KG1 (cell line): ENCODE data around the gene SLIT1.

Source experiments
- DNase-seq: peaks from one replicate; lab custom pipeline; 2025; lab: John Stamatoyannopoulos, UW

Gene SLIT1

GRCh38 chr10:97171001-97171400 lies 14.8 kb downstream of the SLIT1 start:
- DNase-seq = no peak

GRCh38 chr10:97169911-97170693 lies 15.7 kb downstream of the SLIT1 start:
- no peak for DNase-seq

GRCh38 chr10:97169063-97169462 lies 16.7 kb downstream of the SLIT1 start:
- DNase-seq = no peak

- DNase-seq = no peak
Measured at GRCh38 chr10:97168645-97169044, 17.1 kb downstream of the SLIT1 start.

GRCh38 chr10:97165499-97165898 lies 20.3 kb downstream of the SLIT1 start:
- no peak for DNase-seq

GRCh38 chr10:97163781-97164501 lies 21.8 kb downstream of the SLIT1 start:
- no peak for DNase-seq

GRCh38 chr10:97163181-97163580 lies 22.6 kb downstream of the SLIT1 start:
- no peak for DNase-seq

- DNase-seq = no peak
Measured at GRCh38 chr10:97159646-97160305, 26.0 kb downstream of the SLIT1 start.

GRCh38 chr10:97157578-97158095 lies 28.1 kb downstream of the SLIT1 start:
- DNase-seq = no peak

GRCh38 chr10:97154781-97155180 lies 31.0 kb downstream of the SLIT1 start:
- no peak for DNase-seq

GRCh38 chr10:97154162-97154561 lies 31.6 kb downstream of the SLIT1 start:
- DNase-seq = no peak

GRCh38 chr10:97153270-97153850 lies 32.4 kb downstream of the SLIT1 start:
- no peak for DNase-seq

- DNase-seq = no peak
Measured at GRCh38 chr10:97151307-97151914, 34.3 kb downstream of the SLIT1 start.

- DNase-seq = no peak
Measured at GRCh38 chr10:97150616-97151015, 35.1 kb downstream of the SLIT1 start.

GRCh38 chr10:97150013-97150595 lies 35.7 kb downstream of the SLIT1 start:
- DNase-seq = no peak

GRCh38 chr10:97149079-97149531 lies 36.7 kb downstream of the SLIT1 start:
- no peak for DNase-seq

- no peak for DNase-seq
Measured at GRCh38 chr10:97144297-97144696, 41.5 kb downstream of the SLIT1 start.

- no peak for DNase-seq
Measured at GRCh38 chr10:97142834-97143233, 42.9 kb downstream of the SLIT1 start.

GRCh38 chr10:97140902-97141745 lies 44.6 kb downstream of the SLIT1 start:
- DNase-seq = no peak

GRCh38 chr10:97140049-97140846 lies 45.5 kb downstream of the SLIT1 start:
- DNase-seq = no peak
